A549 (cell line): ENCODE data around the gene SPAG17. TPM values are rescaled to one million over a fixed set of nuclear protein-coding genes. Genes with fewer than 3 reads are reported as not detected.

Experiments used
- ATAC-seq, 2 experiments: fragments of 200-7000 bp in 1 of 2; fragments of >200 bp in 1 of 2; cut with Nextera tagmentation in 1 of 2; cut with Tn5 transposase in 1 of 2; 3 replicates each; pipeline versions ENCODE4 v1.8.0 to v1.9.1; 2018 to 2020; ENCODE audit warnings: mild to moderate bottlenecking in 1 of 2, moderate library complexity in 1 of 2
- CTCF ChIA-PET: fragments of 300-600 bp; sonication (Branson Sonifier 250); formaldehyde crosslinking; extraction: SDS; loops from one replicate; lab custom pipeline; 2021; ENCODE audit warnings: antibody characterized with exemption, inconsistent platforms; lab: Yijun Ruan, JAX
- POLR2A ChIA-PET: fragments of 350-600 bp; formaldehyde crosslinking; extraction: SDS; loops from one replicate; lab custom pipeline; 2021; ENCODE audit warnings: antibody characterized with exemption, inconsistent platforms; lab: Yijun Ruan, JAX
- DNase-seq, 2 experiments: peaks; one replicate each; pipeline versions ENCODE4 v3.0.0 to v3.0.0-alpha.2; 2011 to 2016; ENCODE audit warnings: low read depth in 1 of 2, low spot score in 1 of 2
- FAIRE-seq: peaks from 2 replicates; lab custom pipeline; 2011; peaks lifted over from hg19 to GRCh38; lab: Jason Lieb, UNC
- H3K27ac ChIP-seq, 2 experiments: fragments of >200 bp; sonication (Bioruptor Twin); formaldehyde crosslinking; 3 replicates each; pipeline ENCODE4 v1.5.1; 2016 to 2017
- H3K4me1 ChIP-seq: fragments of >200 bp; sonication (Bioruptor Twin); formaldehyde crosslinking; 3 replicates; pipeline ENCODE4 v1.6.1; 2016
- H3K4me2 ChIP-seq: fragments of >200 bp; sonication (Bioruptor Twin); formaldehyde crosslinking; 3 replicates; pipeline ENCODE4 v1.6.1; 2016
- H3K4me3 ChIP-seq: fragments of >200 bp; sonication (Bioruptor Twin); formaldehyde crosslinking; 3 replicates; pipeline ENCODE4 v1.5.1; 2016
- H3K9me3 ChIP-seq: fragments of >200 bp; sonication (Bioruptor Twin); formaldehyde crosslinking; 3 replicates; pipeline ENCODE4 v1.6.1; 2016
- CBX8 ChIP-seq: fragments of 200-600 bp; sonication (generic); IDR thresholded peaks from 2 replicates; pipeline ENCODE4 v1.6.1; 2016
- CEBPB ChIP-seq, 2 experiments: fragments of >200 bp in 1 of 2; sonication (Bioruptor Twin) in 1 of 2; formaldehyde crosslinking in 1 of 2; IDR thresholded peaks; 2 replicates each; pipeline ENCODE4 v1.6.1; 2012 to 2016
- CHD4 ChIP-seq: fragments of 200-600 bp; sonication (generic); IDR thresholded peaks from 2 replicates; pipeline ENCODE4 v1.6.1; 2016; ENCODE audit warnings: antibody characterized with exemption, mild to moderate bottlenecking, borderline replicate concordance
- HDAC2 ChIP-seq: fragments of 200-600 bp; sonication (generic); IDR thresholded peaks from 2 replicates; pipeline ENCODE4 v1.6.1; 2016
- HOXB5 ChIP-seq: fragments of 250-450 bp; sonication (Bioruptor Pico); IDR thresholded peaks from 2 replicates; pipeline ENCODE4 v1.5.0; 2020; ENCODE audit warnings: mild to moderate bottlenecking, moderate library complexity
- JUN ChIP-seq, 2 experiments: fragments of >200 bp; sonication (Bioruptor Twin); formaldehyde crosslinking; IDR thresholded peaks; 2 replicates in 1 of 2; 3 replicates in 1 of 2; pipeline ENCODE4 v1.6.1; 2016 to 2017
- KDM1A ChIP-seq: fragments of 200-600 bp; sonication (generic); IDR thresholded peaks from 2 replicates; pipeline ENCODE4 v1.6.1; 2016; ENCODE audit warnings: low read depth, mild to moderate bottlenecking
- KDM5A ChIP-seq: fragments of 200-600 bp; sonication (generic); IDR thresholded peaks from 2 replicates; pipeline ENCODE4 v1.6.1; 2016; ENCODE audit warnings: antibody characterized with exemption, mild to moderate bottlenecking
- MYC ChIP-seq: IDR thresholded peaks from 2 replicates; pipeline ENCODE4 v1.6.1; 2012; ENCODE audit warnings: mild to moderate bottlenecking, inconsistent platforms, low read length, improper control_type of control experiment, borderline replicate concordance
- NPAS2 ChIP-seq: fragments of 250-450 bp; sonication (Bioruptor Pico); IDR thresholded peaks from 2 replicates; pipeline ENCODE4 v1.8.0; 2022; ENCODE audit warnings: mild to moderate bottlenecking, moderate library complexity, borderline replicate concordance
- RAD21 ChIP-seq, 2 experiments: fragments of >200 bp in 1 of 2; sonication (Bioruptor Twin) in 1 of 2; formaldehyde crosslinking in 1 of 2; IDR thresholded peaks in 1 of 2; conservative IDR thresholded peaks in 1 of 2; 2 replicates in 1 of 2; 3 replicates in 1 of 2; pipeline ENCODE4 v1.6.1; 2012 to 2018; ENCODE audit warnings: inconsistent platforms in 1 of 2
- RARB ChIP-seq: fragments of 250-450 bp; sonication (Bioruptor Pico); IDR thresholded peaks from 2 replicates; pipeline ENCODE4 v1.8.0; 2021; ENCODE audit warnings: mild to moderate bottlenecking, moderate library complexity
- SREBF2 ChIP-seq: fragments of 450-650 bp; IDR thresholded peaks from 2 replicates; pipeline ENCODE4 v1.6.1; 2014; ENCODE audit warnings: mild to moderate bottlenecking, moderate library complexity
- TFCP2L1 ChIP-seq: fragments of 250-450 bp; sonication (Bioruptor Pico); IDR thresholded peaks from 2 replicates; pipeline ENCODE4 v1.5.0; 2021; ENCODE audit warnings: mild to moderate bottlenecking
- TP53 ChIP-seq: fragments of 250-450 bp; sonication (Bioruptor Pico); IDR thresholded peaks from 2 replicates; pipeline ENCODE4 v1.5.0; 2021; ENCODE audit warnings: mild to moderate bottlenecking, moderate library complexity
- ZFP36 ChIP-seq: fragments of 450-650 bp; IDR thresholded peaks from 2 replicates; pipeline ENCODE4 v1.6.1; 2014; ENCODE audit warnings: borderline replicate concordance; ENCODE audit not compliant: partially characterized antibody
- ZNF302 ChIP-seq: fragments of 250-450 bp; sonication (Bioruptor Pico); IDR thresholded peaks from 2 replicates; pipeline ENCODE4 v1.9.0; 2021; ENCODE audit warnings: inconsistent platforms, mild to moderate bottlenecking, moderate library complexity
- WGBS: methylation state at CpG from one replicate; pipeline ENCODE4 v1.1.6; 2017; ENCODE audit errors: missing lambda C conversion rate; 5-methylcytosine and 5-hydroxymethylcytosine counted together
- polyA plus RNA-seq, 4 experiments: library from polyadenylated mRNA; depleted of rRNA in 3 of 4; stranded (reverse); fragments of >200 nt; fragmentation: RNase III in 1 of 4; extraction: RNeasy Plus Mini Kit Qiagen cat#74134 plus additional on column Dnase treatment in 1 of 4; gene quantifications; 2 replicates in 3 of 4; 3 replicates in 1 of 4; pipeline ENCODE4 v1.2.3, GENCODE V29; 2011 to 2017
- TF ChIP-seq, protein P1 (sequence below): fragments of >200 bp; sonication (Bioruptor Twin); formaldehyde crosslinking; IDR thresholded peaks from 3 replicates; pipeline ENCODE4 v1.5.1; 2016
- TF ChIP-seq, protein P2 (sequence below): fragments of >200 bp; sonication (Bioruptor Twin); formaldehyde crosslinking; IDR thresholded peaks from 2 replicates; pipeline ENCODE4 v1.6.1; 2016
- TF ChIP-seq, protein P3 (sequence below): fragments of >200 bp; sonication (Bioruptor Twin); formaldehyde crosslinking; IDR thresholded peaks from 3 replicates; pipeline ENCODE4 v1.6.1; 2016
- TF ChIP-seq, protein P4 (sequence below): fragments of 250-450 bp; sonication (Bioruptor Pico); IDR thresholded peaks from 2 replicates; pipeline ENCODE4 v1.5.0; 2021; ENCODE audit warnings: mild to moderate bottlenecking, moderate library complexity, borderline replicate concordance
- TF ChIP-seq, protein P5 (sequence below): fragments of 200-600 bp; sonication (generic); IDR thresholded peaks from 2 replicates; pipeline ENCODE4 v1.6.1; 2016; ENCODE audit warnings: antibody characterized with exemption, mild to moderate bottlenecking, moderate library complexity

The SPAG17 gene
- polyA plus RNA-seq, 2 of the 4 experiments (the other 2 are of a cell fraction): 0.13 TPM; not detected in 1

DNA sequence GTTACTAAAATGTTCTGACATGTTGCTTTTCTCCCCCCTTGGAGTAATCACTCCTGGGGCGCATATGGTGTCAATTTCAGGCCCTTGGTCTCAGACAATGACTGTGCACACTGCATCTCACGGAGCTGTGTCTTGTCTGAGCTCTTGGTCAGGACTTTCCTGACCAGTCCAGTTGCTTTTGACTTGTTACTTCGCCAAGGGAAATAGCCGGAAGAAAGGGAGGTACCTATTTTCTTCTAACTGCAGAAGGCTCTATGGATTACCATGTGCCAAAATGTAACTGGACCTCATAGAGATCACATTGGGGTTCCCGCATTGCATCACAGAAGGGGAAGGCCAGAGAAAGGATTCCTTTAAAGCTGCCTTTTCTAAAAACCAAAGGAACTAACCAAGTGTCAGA is 68.6 kb downstream of the SPAG17 start:
- no peak overlapping the region for H3K4me3 ChIP-seq
- POLR2A ChIA-PET: no interaction called here
- H3K4me1 ChIP-seq: no peaks in the 10 kb centered on the region
- ATAC-seq: no peak
- CTCF ChIA-PET: no interaction called here
- no peak for DNase-seq
- TF ChIP-seq CBX8 (no peak), JUN (IDR thresholded peaks at IDR 0.05) (no peak), TP53 (CRISPR knock-in tag) (no peak), HOXB5 (no peak)
- 47% methylated on average over 5 of the region's 5 CpGs for WGBS
- H3K9me3 ChIP-seq: no peaks in the 10 kb centered on the region
- H3K27ac ChIP-seq: no peak overlapping the region
- H3K4me2 ChIP-seq: no peak overlapping the region
- no peak for FAIRE-seq

DNA sequence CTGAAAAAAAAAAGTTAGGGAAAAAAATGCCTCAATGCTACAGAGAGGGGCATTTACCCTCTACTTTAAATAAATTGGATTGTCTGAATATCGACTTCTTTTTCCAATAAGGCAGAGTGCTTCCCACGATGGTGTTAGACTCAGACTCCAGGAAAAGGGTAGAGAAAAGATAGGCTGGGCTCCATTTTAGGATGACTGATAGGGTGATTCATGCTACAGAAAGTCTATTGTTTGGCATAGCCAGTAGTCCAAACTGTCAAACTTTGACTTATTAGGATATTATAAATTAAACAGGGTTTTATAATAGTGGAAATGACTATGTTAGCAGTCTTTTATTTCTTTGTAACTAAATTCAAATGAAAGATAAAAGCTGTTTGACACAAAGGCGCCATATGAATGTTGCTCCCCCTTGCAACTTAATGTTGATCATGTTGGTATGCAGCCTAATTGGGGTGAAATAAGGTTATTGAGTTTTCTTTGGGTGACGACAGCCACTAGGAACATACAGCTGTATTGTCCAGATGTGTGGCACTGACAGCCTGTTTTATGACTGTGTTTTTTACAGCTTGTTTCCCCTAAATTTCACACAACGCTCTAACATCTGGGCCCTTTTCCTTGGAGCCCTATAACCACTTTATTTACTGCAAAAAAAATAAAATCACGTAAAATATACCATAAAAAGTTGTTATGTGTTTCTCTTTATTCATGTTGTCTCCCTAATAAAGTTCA is 69.3 kb downstream of the SPAG17 start:
- H3K4me3 ChIP-seq: no peak overlapping the region
- no peak for TF ChIP-seq HOXB5
- no peak for TF ChIP-seq RARB
- no peak for TF ChIP-seq ZNF302 (CRISPR knock-in tag)
- TF ChIP-seq, protein P1, sequence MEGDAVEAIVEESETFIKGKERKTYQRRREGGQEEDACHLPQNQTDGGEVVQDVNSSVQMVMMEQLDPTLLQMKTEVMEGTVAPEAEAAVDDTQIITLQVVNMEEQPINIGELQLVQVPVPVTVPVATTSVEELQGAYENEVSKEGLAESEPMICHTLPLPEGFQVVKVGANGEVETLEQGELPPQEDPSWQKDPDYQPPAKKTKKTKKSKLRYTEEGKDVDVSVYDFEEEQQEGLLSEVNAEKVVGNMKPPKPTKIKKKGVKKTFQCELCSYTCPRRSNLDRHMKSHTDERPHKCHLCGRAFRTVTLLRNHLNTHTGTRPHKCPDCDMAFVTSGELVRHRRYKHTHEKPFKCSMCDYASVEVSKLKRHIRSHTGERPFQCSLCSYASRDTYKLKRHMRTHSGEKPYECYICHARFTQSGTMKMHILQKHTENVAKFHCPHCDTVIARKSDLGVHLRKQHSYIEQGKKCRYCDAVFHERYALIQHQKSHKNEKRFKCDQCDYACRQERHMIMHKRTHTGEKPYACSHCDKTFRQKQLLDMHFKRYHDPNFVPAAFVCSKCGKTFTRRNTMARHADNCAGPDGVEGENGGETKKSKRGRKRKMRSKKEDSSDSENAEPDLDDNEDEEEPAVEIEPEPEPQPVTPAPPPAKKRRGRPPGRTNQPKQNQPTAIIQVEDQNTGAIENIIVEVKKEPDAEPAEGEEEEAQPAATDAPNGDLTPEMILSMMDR: no peak
- TF ChIP-seq SREBF2: no peak
- no peak for TF ChIP-seq ZFP36
- TF ChIP-seq, protein P2, sequence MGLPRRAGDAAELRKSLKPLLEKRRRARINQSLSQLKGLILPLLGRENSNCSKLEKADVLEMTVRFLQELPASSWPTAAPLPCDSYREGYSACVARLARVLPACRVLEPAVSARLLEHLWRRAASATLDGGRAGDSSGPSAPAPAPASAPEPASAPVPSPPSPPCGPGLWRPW: no peak
- TF ChIP-seq, protein P3, sequence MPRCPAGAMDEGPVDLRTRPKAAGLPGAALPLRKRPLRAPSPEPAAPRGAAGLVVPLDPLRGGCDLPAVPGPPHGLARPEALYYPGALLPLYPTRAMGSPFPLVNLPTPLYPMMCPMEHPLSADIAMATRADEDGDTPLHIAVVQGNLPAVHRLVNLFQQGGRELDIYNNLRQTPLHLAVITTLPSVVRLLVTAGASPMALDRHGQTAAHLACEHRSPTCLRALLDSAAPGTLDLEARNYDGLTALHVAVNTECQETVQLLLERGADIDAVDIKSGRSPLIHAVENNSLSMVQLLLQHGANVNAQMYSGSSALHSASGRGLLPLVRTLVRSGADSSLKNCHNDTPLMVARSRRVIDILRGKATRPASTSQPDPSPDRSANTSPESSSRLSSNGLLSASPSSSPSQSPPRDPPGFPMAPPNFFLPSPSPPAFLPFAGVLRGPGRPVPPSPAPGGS: no peak
- no peak for TF ChIP-seq HDAC2
- no peak for TF ChIP-seq CHD4
- TF ChIP-seq, protein P4, sequence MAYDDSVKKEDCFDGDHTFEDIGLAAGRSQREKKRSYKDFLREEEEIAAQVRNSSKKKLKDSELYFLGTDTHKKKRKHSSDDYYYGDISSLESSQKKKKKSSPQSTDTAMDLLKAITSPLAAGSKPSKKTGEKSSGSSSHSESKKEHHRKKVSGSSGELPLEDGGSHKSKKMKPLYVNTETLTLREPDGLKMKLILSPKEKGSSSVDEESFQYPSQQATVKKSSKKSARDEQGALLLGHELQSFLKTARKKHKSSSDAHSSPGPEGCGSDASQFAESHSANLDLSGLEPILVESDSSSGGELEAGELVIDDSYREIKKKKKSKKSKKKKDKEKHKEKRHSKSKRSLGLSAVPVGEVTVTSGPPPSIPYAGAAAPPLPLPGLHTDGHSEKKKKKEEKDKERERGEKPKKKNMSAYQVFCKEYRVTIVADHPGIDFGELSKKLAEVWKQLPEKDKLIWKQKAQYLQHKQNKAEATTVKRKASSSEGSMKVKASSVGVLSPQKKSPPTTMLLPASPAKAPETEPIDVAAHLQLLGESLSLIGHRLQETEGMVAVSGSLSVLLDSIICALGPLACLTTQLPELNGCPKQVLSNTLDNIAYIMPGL (CRISPR knock-in tag): no peak
- TF ChIP-seq TFCP2L1 (CRISPR knock-in tag): no peak
- no peak for TF ChIP-seq CEBPB (IDR thresholded peaks at IDR 0.05)
- no peak for TF ChIP-seq KDM5A
- TF ChIP-seq MYC: no peak
- TF ChIP-seq RAD21 (conservative IDR thresholded peaks at IDR 0.05 in 1 of 2, IDR thresholded peaks at IDR 0.05 in 1 of 2): no peak
- TF ChIP-seq KDM1A: no peak
- TF ChIP-seq, protein P5, sequence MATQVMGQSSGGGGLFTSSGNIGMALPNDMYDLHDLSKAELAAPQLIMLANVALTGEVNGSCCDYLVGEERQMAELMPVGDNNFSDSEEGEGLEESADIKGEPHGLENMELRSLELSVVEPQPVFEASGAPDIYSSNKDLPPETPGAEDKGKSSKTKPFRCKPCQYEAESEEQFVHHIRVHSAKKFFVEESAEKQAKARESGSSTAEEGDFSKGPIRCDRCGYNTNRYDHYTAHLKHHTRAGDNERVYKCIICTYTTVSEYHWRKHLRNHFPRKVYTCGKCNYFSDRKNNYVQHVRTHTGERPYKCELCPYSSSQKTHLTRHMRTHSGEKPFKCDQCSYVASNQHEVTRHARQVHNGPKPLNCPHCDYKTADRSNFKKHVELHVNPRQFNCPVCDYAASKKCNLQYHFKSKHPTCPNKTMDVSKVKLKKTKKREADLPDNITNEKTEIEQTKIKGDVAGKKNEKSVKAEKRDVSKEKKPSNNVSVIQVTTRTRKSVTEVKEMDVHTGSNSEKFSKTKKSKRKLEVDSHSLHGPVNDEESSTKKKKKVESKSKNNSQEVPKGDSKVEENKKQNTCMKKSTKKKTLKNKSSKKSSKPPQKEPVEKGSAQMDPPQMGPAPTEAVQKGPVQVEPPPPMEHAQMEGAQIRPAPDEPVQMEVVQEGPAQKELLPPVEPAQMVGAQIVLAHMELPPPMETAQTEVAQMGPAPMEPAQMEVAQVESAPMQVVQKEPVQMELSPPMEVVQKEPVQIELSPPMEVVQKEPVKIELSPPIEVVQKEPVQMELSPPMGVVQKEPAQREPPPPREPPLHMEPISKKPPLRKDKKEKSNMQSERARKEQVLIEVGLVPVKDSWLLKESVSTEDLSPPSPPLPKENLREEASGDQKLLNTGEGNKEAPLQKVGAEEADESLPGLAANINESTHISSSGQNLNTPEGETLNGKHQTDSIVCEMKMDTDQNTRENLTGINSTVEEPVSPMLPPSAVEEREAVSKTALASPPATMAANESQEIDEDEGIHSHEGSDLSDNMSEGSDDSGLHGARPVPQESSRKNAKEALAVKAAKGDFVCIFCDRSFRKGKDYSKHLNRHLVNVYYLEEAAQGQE: no peak
- TF ChIP-seq NPAS2 (CRISPR knock-in tag): no peak
- TF ChIP-seq, all 56 proteins: peak for 0
- Histone ChIP-seq H3K4me1 (no peaks in the 10 kb centered on the region), H3K4me2 (no peak overlapping the region), H3K9me3 (no peaks in the 10 kb centered on the region), H3K27ac (no peak overlapping the region)
- no peak for FAIRE-seq
- WGBS: 33% methylated on average over 6 of the region's 6 CpGs
- POLR2A ChIA-PET: no interaction called here
- ATAC-seq: no peak
- DNase-seq: no peak
- CTCF ChIA-PET: no interaction called here
